ENCODE data around the gene SLC25A34.
A peak's percentile ranks its signal among the peaks of the same experiment; 100 is the strongest.

The SLC25A34 gene

GRCh38 chr1:15712168-15712567 lies 23.9 kb upstream of the SLC25A34 start:
- H3K4me3 ChIP-seq (replicated peaks in 1 of 2; ENCODE audit: low read depth in 2 of 2, low read length in 2 of 2): no peak overlapping the region
- TF ChIP-seq, protein P1, sequence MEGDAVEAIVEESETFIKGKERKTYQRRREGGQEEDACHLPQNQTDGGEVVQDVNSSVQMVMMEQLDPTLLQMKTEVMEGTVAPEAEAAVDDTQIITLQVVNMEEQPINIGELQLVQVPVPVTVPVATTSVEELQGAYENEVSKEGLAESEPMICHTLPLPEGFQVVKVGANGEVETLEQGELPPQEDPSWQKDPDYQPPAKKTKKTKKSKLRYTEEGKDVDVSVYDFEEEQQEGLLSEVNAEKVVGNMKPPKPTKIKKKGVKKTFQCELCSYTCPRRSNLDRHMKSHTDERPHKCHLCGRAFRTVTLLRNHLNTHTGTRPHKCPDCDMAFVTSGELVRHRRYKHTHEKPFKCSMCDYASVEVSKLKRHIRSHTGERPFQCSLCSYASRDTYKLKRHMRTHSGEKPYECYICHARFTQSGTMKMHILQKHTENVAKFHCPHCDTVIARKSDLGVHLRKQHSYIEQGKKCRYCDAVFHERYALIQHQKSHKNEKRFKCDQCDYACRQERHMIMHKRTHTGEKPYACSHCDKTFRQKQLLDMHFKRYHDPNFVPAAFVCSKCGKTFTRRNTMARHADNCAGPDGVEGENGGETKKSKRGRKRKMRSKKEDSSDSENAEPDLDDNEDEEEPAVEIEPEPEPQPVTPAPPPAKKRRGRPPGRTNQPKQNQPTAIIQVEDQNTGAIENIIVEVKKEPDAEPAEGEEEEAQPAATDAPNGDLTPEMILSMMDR (IDR thresholded peaks at IDR 0.05; ENCODE audit: low read depth, low read length): no peak
- DNase-seq (ENCODE audit: low read depth in 2 of 2): no peak

GRCh38 chr1:15714406-15715136 lies 21.5 kb upstream of the SLC25A34 start:
- H3K4me3 ChIP-seq (replicated peaks in 1 of 2; ENCODE audit: low read depth in 2 of 2, low read length in 2 of 2): no peak overlapping the region
- TF ChIP-seq, protein P1 (IDR thresholded peaks at IDR 0.05; ENCODE audit: low read depth, low read length): no peak
- peak; percentile 36 to 89 for DNase-seq (ENCODE audit: low read depth in 2 of 2)

DNA sequence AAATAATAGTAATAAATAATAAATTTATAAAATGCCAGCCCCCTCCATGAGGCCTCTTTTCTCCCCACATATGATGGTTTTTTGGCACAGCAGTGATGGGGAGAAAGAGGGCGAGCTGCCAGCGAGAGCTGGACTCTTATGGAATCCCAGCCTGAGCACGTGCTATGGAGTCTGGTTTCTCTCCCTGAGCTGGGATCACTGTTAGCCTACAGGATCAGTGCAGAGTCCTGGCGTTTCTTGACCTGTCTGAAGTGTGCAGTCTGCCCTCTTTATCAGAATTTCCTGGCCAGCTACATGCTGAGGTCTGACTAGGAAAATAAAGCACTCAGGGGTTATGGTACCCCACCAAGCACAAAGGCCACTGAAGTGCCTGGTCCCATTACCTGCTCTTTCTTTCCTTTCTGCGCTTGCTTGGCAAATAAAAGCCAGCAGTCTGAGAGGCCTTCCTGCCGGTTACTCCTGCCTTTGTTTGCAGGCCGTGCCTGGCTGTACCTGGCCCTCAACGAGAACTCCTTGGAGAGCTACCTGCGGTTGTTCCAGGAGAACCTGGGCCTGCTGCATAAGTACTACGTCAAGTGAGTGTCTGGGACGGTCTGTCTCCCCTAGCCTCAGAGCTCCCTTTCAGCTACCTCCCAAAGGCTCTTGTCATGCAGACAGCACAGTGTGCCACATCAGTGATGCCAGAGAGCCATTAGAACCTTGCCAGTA lies 18.5 kb upstream of the SLC25A34 start:
- no peak overlapping the region for H3K4me3 ChIP-seq (replicated peaks in 1 of 2; ENCODE audit: low read depth in 2 of 2, low read length in 2 of 2)
- TF ChIP-seq, protein P1 (IDR thresholded peaks at IDR 0.05; ENCODE audit: low read depth, low read length): no peak
- peak in 1 of 2 donors; percentile 35 for DNase-seq (ENCODE audit: low read depth in 2 of 2)

DNA sequence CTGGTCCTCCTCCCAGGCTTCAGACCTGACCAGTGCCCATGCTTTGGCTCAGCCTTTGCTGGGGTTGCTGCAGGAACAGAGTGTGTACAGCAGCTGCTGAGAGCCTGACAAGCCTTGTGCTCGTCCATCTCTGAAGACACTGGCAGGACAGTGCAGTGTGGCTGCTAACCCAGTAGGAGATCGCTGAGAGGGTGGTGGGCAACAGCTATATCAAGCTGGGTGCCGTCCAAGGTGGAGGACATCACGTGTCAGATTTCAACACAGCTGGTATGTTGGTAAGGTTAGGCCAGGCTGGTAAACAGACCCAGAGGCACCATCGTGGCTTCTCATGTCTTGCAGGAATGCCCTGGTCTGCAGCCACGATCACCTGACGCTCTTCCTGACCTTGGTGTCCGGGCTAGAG lies 17.9 kb upstream of the SLC25A34 start:
- no peak for DNase-seq (ENCODE audit: low read depth in 2 of 2)
- H3K4me3 ChIP-seq (replicated peaks in 1 of 2; ENCODE audit: low read depth in 2 of 2, low read length in 2 of 2): no peak overlapping the region
- TF ChIP-seq, protein P1 (IDR thresholded peaks at IDR 0.05; ENCODE audit: low read depth, low read length): no peak

GRCh38 chr1:15719381-15720120 lies 16.5 kb upstream of the SLC25A34 start:
- H3K4me3 ChIP-seq (replicated peaks in 1 of 2; ENCODE audit: low read depth in 2 of 2, low read length in 2 of 2): no peak overlapping the region
- DNase-seq (ENCODE audit: low read depth in 2 of 2): no peak
- TF ChIP-seq, protein P1 (IDR thresholded peaks at IDR 0.05; ENCODE audit: low read depth, low read length): no peak

DNA sequence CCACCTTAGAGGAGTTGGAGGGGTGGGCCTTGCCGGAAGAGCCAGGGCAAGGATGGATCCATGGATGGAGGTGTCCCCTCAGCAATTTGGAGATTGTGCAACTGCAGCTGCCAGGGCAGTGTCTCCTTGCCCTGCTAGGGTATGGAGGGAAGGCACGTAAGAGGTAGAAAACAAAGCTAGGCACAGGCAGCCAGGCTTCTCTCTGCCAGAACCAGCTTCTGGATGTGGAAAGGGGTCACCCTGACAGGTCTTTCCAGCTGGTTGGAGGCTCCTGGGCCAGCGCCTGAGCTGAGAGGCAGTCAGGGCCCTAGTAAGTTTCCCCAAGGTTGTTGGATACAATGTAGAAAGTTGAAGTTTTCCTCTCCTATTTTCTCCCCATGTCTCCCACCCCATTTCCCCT lies 15.2 kb upstream of the SLC25A34 start:
- DNase-seq (ENCODE audit: low read depth in 2 of 2): no peak

More for the DNA sequence above, 15.2 kb upstream of the SLC25A34 start:
- no peak overlapping the region for H3K4me3 ChIP-seq (replicated peaks in 1 of 2; ENCODE audit: low read depth in 2 of 2, low read length in 2 of 2)
- TF ChIP-seq, protein P1 (IDR thresholded peaks at IDR 0.05; ENCODE audit: low read depth, low read length): no peak

Data from cardiac fibroblast (primary cell).